ENCODE data around the gene SLC9A8. TPM values are rescaled to one million over a fixed set of nuclear protein-coding genes. Genes with fewer than 3 reads are reported as not detected.

Gene SLC9A8
- total and polyA plus RNA-seq, 8 donors = 7.5 to 16.7 (median 8.8) TPM

GRCh38 chr20:49850463-49851230 lies 38.0 kb downstream of the SLC9A8 start:
- Histone ChIP-seq H3K36me3 (peaks cover 0 to 74% of the 10 kb centered on the region in 2 donors), H3K9me3 (no peaks in the 10 kb centered on the region), H3K4me1 (peaks cover 0 to 34% of the 10 kb centered on the region in 2 donors), H3K27me3 (no peaks in the 10 kb centered on the region), H3K4me3 (no peak overlapping the region), H3K27ac (peak overlapping the region; percentile 8 to 14)
- no peak for TF ChIP-seq CTCF (IDR thresholded peaks at IDR 0.05)
- DNase-seq = no peak
- intact Hi-C loops (cut with DNase I) = no loop called here
- peak; percentile 36 for ATAC-seq

GRCh38 chr20:49851231-49851705 lies 38.6 kb downstream of the SLC9A8 start:
- peaks cover 0 to 80% of the 10 kb centered on the region in 2 donors for H3K36me3 ChIP-seq
- intact Hi-C loops (cut with DNase I) = no loop called here
- H3K4me3 ChIP-seq = no peak overlapping the region
- peak in 1 of 4 donors; percentile 46 for DNase-seq
- peak overlapping the region; percentile 8 to 14 for H3K27ac ChIP-seq
- TF ChIP-seq CTCF (IDR thresholded peaks at IDR 0.05) = no peak
- no peaks in the 10 kb centered on the region for H3K9me3 ChIP-seq
- H3K4me1 ChIP-seq = peaks cover 0 to 28% of the 10 kb centered on the region in 2 donors
- H3K27me3 ChIP-seq = no peaks in the 10 kb centered on the region
- ATAC-seq = peak; percentile 51

- ATAC-seq = peak; percentile 14
- H3K27me3 ChIP-seq = no peaks in the 10 kb centered on the region
- no peak for TF ChIP-seq CTCF (IDR thresholded peaks at IDR 0.05)
- no peaks in the 10 kb centered on the region for H3K9me3 ChIP-seq
- peaks cover 0 to 21% of the 10 kb centered on the region in 2 donors for H3K4me1 ChIP-seq
- intact Hi-C loops (cut with DNase I) = no loop called here
- peaks cover 0 to 88% of the 10 kb centered on the region in 2 donors for H3K36me3 ChIP-seq
- peak overlapping the region in 1 of 2 donors; percentile 14 for H3K27ac ChIP-seq
- DNase-seq = no peak
- H3K4me3 ChIP-seq = no peak overlapping the region
Measured at GRCh38 chr20:49851991-49852390, 39.4 kb downstream of the SLC9A8 start.

- Histone ChIP-seq H3K27me3 (no peaks in the 10 kb centered on the region), H3K9me3 (no peaks in the 10 kb centered on the region), H3K27ac (no peak overlapping the region), H3K4me1 (peaks cover 0 to 21% of the 10 kb centered on the region in 2 donors), H3K36me3 (peaks cover 0 to 94% of the 10 kb centered on the region in 2 donors), H3K4me3 (no peak overlapping the region)
- intact Hi-C loops (cut with DNase I) = no loop called here
- no peak for ATAC-seq
- TF ChIP-seq CTCF (IDR thresholded peaks at IDR 0.05) = no peak
- no peak for DNase-seq
Measured at GRCh38 chr20:49852522-49853080, 40.0 kb downstream of the SLC9A8 start.

- Histone ChIP-seq H3K4me3 (no peak overlapping the region), H3K27ac (no peak overlapping the region), H3K36me3 (peaks cover 0 to 96% of the 10 kb centered on the region in 2 donors), H3K4me1 (peaks cover 0 to 21% of the 10 kb centered on the region in 2 donors), H3K9me3 (no peaks in the 10 kb centered on the region), H3K27me3 (no peaks in the 10 kb centered on the region)
- no peak for TF ChIP-seq CTCF (IDR thresholded peaks at IDR 0.05)
- intact Hi-C loops (cut with DNase I) = no loop called here
- no peak for ATAC-seq
- DNase-seq = no peak
Measured at GRCh38 chr20:49853640-49854039, 41.0 kb downstream of the SLC9A8 start.
